RCC 7860 (cell line): ENCODE results near the gene HERC4.
"Not testable (repeated sequence)": the region's sequence is repeated elsewhere in the genome, so short reads cannot be mapped to it uniquely, and the experiment has no call there.

Source experiments
- DNase-seq: peaks from one replicate; pipeline ENCODE4 v3.0.0-alpha.2; 2015; ENCODE audit warnings: low spot score
- FAIRE-seq: peaks from 2 replicates; lab custom pipeline; 2012; peaks lifted over from hg19 to GRCh38; lab: Jason Lieb, UNC

HERC4 gene

GRCh38 chr10:67975871-67976270, 99.2 kb downstream of the HERC4 start:
- no peak for FAIRE-seq
- DNase-seq = no peak

GRCh38 chr10:67971311-67971710, 103.8 kb downstream of the HERC4 start:
- FAIRE-seq (no peak), DNase-seq (no peak)

GRCh38 chr10:67969875-67970274, 105.2 kb downstream of the HERC4 start:
- DNase-seq = no peak
- FAIRE-seq = no peak

GRCh38 chr10:67966035-67966434, 109.0 kb downstream of the HERC4 start:
- not testable (repeated sequence) for FAIRE-seq, DNase-seq

- no peak for DNase-seq
- FAIRE-seq = no peak
Measured at GRCh38 chr10:67965456-67965855, 109.6 kb downstream of the HERC4 start.

DNA sequence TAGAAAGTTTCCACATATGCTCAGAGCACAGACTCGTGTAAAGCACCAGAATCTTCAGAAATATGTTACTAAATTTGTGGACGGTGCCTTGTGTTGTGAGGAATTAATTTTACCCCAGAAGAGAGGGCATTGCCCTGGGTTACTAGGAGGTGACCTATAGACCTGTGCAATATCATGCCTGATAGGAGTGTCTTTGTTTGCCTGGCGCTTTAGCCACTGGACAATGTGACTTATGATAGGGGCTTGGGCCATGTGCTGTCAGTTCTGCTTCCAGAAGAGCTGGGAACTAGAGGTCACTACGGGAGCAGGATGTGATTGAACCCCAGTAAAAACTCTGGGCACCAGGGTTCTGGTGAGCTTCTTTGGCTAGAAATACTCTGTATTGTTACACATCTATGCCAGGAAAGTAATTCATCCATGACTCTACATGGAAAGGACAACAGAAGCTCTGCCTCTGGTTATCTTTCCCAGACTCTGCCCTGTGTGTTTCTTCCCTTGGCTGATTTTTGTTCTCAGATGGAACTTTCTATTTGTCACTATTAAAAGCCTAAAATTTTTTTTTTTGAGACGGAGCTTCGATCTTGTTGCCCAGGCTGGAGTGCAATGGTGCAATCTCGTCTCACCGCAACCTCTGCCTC, 115.1 kb downstream of the HERC4 start:
- DNase-seq (no peak), FAIRE-seq (no peak)

GRCh38 chr10:67955614-67956013, 119.5 kb downstream of the HERC4 start:
- no peak for FAIRE-seq
- DNase-seq = no peak

GRCh38 chr10:67943917-67944316, 131.2 kb downstream of the HERC4 start:
- DNase-seq (no peak), FAIRE-seq (no peak)

DNA sequence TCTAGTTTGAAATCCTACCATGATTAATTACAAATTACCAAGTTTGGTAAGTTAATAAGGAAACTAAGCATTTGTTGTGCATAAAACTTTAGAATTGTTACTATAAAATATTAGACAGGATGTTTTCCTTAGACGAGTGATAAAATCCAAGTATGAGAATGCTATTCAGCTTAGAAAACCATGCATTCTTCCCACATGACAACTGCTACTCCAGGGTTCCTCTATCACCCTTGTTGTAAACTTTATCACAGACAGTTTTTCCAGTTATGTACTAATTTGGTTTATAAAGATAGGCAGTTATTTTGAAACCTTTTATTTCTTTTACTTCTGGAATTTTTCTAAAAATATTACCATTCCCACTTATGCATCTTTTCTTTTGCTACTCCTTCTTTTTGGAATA, 138.7 kb downstream of the HERC4 start:
- no peak for FAIRE-seq
- DNase-seq = no peak

- FAIRE-seq (no peak), DNase-seq (no peak)
Measured at GRCh38 chr10:67935223-67935622, 139.9 kb downstream of the HERC4 start.

- no peak for FAIRE-seq
Measured at GRCh38 chr10:67934336-67934735, 140.7 kb downstream of the HERC4 start.

GRCh38 chr10:67933199-67933598, 141.9 kb downstream of the HERC4 start:
- FAIRE-seq (no peak), DNase-seq (no peak)

More at GRCh38 chr10:67934336-67934735, 140.7 kb downstream of the HERC4 start:
- no peak for DNase-seq

DNA sequence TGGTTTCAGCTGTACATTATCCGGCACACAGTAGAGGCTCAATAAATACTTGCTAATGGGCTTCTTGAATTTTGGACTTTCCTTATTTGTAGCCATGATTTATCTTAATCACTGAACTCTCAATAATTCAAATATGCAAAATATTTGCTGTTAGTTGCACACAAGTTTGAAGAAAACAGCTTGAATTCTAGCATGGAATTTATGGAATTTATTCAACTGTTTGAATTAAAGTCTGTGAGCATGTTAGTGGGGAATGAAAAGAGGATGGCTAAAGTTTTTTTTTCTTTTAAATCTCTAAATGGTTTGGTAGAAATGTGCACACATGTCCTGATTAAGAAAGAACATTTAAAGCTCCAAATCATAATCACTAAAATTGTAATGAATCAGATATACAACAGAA, 148.1 kb downstream of the HERC4 start:
- no peak for DNase-seq
- FAIRE-seq = no peak

DNA sequence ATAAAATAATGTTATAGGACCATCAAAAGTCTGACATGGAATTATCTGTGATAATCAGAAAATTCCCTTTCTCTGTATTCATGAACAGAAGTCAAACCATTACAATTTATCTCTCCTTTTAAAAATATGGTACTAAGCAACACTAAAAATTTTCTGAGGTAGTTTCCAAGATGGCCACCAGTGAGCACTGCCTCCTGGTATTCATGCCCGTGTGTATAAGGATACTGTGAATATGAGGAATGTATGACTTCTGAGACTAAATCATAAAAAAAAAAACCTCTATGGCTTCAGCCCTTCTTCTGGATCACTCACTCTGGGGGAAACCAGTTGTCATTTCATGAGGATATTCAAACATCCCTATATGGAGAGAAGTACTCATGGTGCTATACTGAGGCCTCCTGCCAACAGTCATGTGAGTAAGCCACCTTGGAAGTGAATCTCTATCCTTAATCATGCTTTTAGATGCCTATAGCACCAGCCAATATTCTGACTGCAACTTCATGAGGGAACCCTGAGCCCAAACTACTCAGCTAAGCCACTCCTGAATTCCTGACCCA, 149.6 kb downstream of the HERC4 start:
- DNase-seq (no peak), FAIRE-seq (no peak)

- FAIRE-seq = no peak
Measured at GRCh38 chr10:67924136-67924535, 150.9 kb downstream of the HERC4 start.

DNA sequence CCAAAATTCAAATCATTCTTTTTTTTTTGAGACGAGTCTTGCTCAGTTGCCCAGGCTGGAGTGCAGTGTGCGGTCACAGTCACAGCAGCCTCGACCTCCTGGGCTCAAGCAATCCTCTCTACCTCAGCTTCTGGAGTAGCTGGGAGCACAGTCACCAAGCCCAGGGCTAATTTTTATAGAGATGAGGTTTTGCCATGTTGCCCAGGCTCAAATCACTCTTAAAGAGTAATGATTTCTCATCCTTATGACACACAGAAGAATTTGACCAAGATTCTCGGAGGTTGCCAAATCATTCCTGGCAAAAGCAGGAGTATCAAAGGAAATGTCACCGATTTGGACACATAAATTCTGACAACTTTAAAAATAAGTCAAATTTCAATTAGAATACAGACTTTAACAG, 151.5 kb downstream of the HERC4 start:
- no peak for FAIRE-seq

More at GRCh38 chr10:67924136-67924535, 150.9 kb downstream of the HERC4 start:
- DNase-seq = no peak

DNA sequence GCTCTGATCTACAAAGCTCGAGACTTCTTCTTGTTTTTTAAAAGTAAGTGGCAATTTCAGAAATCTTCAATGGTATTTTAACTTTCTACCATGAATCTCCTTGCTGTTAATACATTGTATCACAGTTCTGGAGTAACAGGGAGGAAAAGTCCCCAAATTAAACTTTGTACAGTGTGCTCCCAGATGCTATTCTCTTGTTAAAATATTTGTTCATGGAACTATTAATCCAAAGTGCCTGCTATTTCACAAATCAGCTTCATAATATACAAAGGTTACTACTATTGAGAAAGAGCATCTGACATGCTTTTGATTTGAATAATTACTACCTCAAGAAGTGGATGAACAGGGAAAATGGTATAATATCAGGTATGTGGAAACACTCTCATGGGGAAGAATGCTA, 154.0 kb downstream of the HERC4 start:
- FAIRE-seq (no peak), DNase-seq (no peak)

More for the DNA sequence above, 151.5 kb downstream of the HERC4 start:
- peak; percentile 23 for DNase-seq

GRCh38 chr10:67917679-67918078, 157.4 kb downstream of the HERC4 start:
- DNase-seq = no peak
- no peak for FAIRE-seq

GRCh38 chr10:67917169-67917568, 157.9 kb downstream of the HERC4 start:
- FAIRE-seq = no peak
- no peak for DNase-seq

GRCh38 chr10:67914777-67915340, 160.2 kb downstream of the HERC4 start:
- FAIRE-seq = no peak
- DNase-seq = no peak

DNA sequence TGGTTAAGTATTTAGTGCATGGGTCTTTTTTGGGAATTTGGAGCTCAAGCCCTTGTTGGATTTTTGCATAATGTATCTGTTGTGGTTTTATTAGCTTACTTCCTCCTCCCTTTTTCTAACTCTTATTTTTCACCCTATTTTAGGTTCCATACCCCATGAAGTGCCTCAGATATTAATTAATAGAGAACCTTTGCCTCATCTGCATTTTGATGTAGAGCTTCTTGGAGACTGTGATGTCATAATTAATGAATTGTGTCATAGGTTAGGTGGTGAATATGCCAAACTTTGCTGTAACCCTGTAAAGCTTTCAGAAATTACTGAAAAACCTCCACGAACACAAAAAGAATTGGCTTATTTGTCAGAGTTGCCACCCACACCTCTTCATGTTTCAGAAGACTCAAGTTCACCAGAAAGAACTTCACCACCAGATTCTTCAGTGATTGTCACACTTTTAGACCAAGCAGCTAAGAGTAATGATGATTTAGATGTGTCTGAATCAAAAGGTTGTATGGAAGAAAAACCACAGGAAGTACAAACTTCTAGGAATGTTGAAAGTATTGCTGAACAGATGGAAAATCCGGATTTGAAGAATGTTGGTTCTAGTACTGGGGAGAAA, 162.6 kb downstream of the HERC4 start:
- no peak for FAIRE-seq
- DNase-seq = no peak

- FAIRE-seq (no peak), DNase-seq (no peak)
Measured at GRCh38 chr10:67903581-67903980, 171.5 kb downstream of the HERC4 start.
